B cell (primary cell): ENCODE measurements around the gene SLC2A2. TPM values are rescaled to one million over a fixed set of nuclear protein-coding genes. Genes with fewer than 3 reads are reported as not detected.

Experiments used
- ATAC-seq: fragments of 200-7000 bp; cut with Tn5 transposase; one replicate; pipeline ENCODE4 v1.10.0; 2021; ENCODE audit warnings: low read depth, mild to moderate bottlenecking, moderate number of reproducible peaks, moderate library complexity
- CTCF ChIA-PET: fragments of 350-600 bp; sonication (Branson Sonifier 250); formaldehyde crosslinking; loops from one replicate; lab custom pipeline; 2021; ENCODE audit warnings: antibody characterized with exemption, inconsistent platforms; lab: Charles Lee
- POLR2A ChIA-PET: fragments of 350-600 bp; sonication (Branson Sonifier 250); formaldehyde crosslinking; loops from one replicate; lab custom pipeline; 2021; ENCODE audit warnings: antibody characterized with exemption; lab: Charles Lee
- DNase-seq: peaks from one replicate; pipeline ENCODE4 v3.0.0; 2013
- H2AFZ ChIP-seq: 2 replicates; pipeline ENCODE4 v1.6.1; 2012; ENCODE audit warnings: mild to moderate bottlenecking, low read depth, low read length; ENCODE audit not compliant: insufficient read depth, poor library complexity, severe bottlenecking
- H3K27ac ChIP-seq, 2 donors: 1 replicate in 1 of 2; 2 replicates in 1 of 2; pipeline ENCODE4 v1.5.1; 2012 to 2013; ENCODE audit warnings: low read length in 2 of 2, mild to moderate bottlenecking in 2 of 2, moderate library complexity in 1 of 2
- H3K27me3 ChIP-seq, 4 experiments: fragments of 200-600 bp in 1 of 4; sonication (generic) in 1 of 4; replicated peaks in 1 of 4; 1 replicate in 2 of 4; 2 replicates in 2 of 4; pipeline versions ENCODE4 v1.6.1 to v1.7.0; 2013 to 2016; ENCODE audit warnings: low read length in 3 of 4, mild to moderate bottlenecking in 2 of 4, mixed read lengths in 1 of 4, moderate library complexity in 1 of 4; ENCODE audit not compliant: insufficient read depth in 4 of 4, control insufficient read depth in 3 of 4; ENCODE audit errors: control extremely low read depth in 1 of 4
- H3K36me3 ChIP-seq, 2 experiments: replicated peaks in 1 of 2; 1 replicate in 1 of 2; 2 replicates in 1 of 2; pipeline versions ENCODE4 v1.6.1 to v1.7.1; 2013; ENCODE audit warnings: low read length in 1 of 2; ENCODE audit not compliant: insufficient read depth in 2 of 2, control insufficient read depth in 1 of 2; ENCODE audit errors: control extremely low read depth in 1 of 2, extremely low read depth in 1 of 2
- H3K4me1 ChIP-seq, 2 donors: fragments of 200-600 bp in 1 of 2; sonication (generic) in 1 of 2; 1 replicate in 1 of 2; 2 replicates in 1 of 2; pipeline versions ENCODE4 v1.5.1 to v1.6.1; 2013 to 2017; ENCODE audit warnings: low read length in 2 of 2; ENCODE audit not compliant: control insufficient read depth in 2 of 2, insufficient read depth in 2 of 2
- H3K4me2 ChIP-seq: replicated peaks from 2 replicates; pipeline ENCODE3; 2012; ENCODE audit warnings: mild to moderate bottlenecking, low read depth, low read length; ENCODE audit not compliant: poor library complexity, severe bottlenecking
- H3K4me3 ChIP-seq, 5 experiments: fragments of 200-600 bp in 1 of 5; sonication (generic) in 1 of 5; 1 replicate in 3 of 5; 2 replicates in 2 of 5; pipeline versions ENCODE4 v1.5.1 to v1.7.0; 2011 to 2016; ENCODE audit warnings: low read length in 4 of 5, mild to moderate bottlenecking in 4 of 5, low read depth in 2 of 5, control low read depth in 1 of 5, moderate library complexity in 1 of 5; ENCODE audit not compliant: insufficient read depth in 1 of 5; ENCODE audit errors: control extremely low read depth in 1 of 5, extremely low read depth in 1 of 5
- H3K79me2 ChIP-seq: fragments of 200-600 bp; sonication (generic); one replicate; pipeline ENCODE4 v1.6.0; 2016; ENCODE audit warnings: low read length; ENCODE audit not compliant: control insufficient read depth, insufficient read depth
- H3K9ac ChIP-seq: fragments of 200-600 bp; sonication (generic); 2 replicates; pipeline ENCODE4 v1.6.1; 2017; ENCODE audit warnings: mild to moderate bottlenecking, low read length, moderate library complexity
- H3K9me3 ChIP-seq, 3 donors: one replicate each; pipeline versions ENCODE4 v1.6.1 to v1.7.1; 2013; ENCODE audit warnings: low read length in 2 of 3; ENCODE audit not compliant: control insufficient read depth in 2 of 3, insufficient read depth in 1 of 3; ENCODE audit errors: control extremely low read depth in 1 of 3
- H4K20me1 ChIP-seq: 2 replicates; pipeline ENCODE4 v1.6.0; 2012; ENCODE audit warnings: mild to moderate bottlenecking, low read length; ENCODE audit not compliant: insufficient read depth, control insufficient read depth, poor library complexity, severe bottlenecking
- H3K27ac Mint-ChIP-seq: one replicate; pipeline ENCODE4 v1.8.0; 2021; ENCODE audit warnings: mixed read lengths
- H3K27me3 Mint-ChIP-seq: one replicate; pipeline ENCODE4 v1.8.0; 2021; ENCODE audit warnings: mixed read lengths
- H3K4me1 Mint-ChIP-seq: one replicate; pipeline ENCODE4 v1.8.0; 2021; ENCODE audit warnings: mixed read lengths
- H3K4me3 Mint-ChIP-seq: one replicate; pipeline ENCODE4 v1.8.0; 2021; ENCODE audit warnings: mixed read lengths
- H3K9me3 Mint-ChIP-seq: one replicate; pipeline ENCODE4 v1.8.0; 2022; ENCODE audit warnings: mixed read lengths; ENCODE audit not compliant: insufficient read depth
- EZH2 ChIP-seq: IDR thresholded peaks from 2 replicates; pipeline ENCODE4 v1.6.1; 2012; ENCODE audit warnings: borderline replicate concordance, low read depth, mild to moderate bottlenecking, moderate library complexity, low read length; ENCODE audit not compliant: insufficient read depth, poor library complexity, severe bottlenecking
- WGBS: methylation state at CpG from one replicate; pipeline ENCODE4 v1.1.5; 2013; ENCODE audit warnings: missing lambda C conversion rate; ENCODE audit not compliant: insufficient coverage; 5-methylcytosine and 5-hydroxymethylcytosine counted together
- intact Hi-C: fragments of 100-400 bp; cut with micrococcal nuclease; formaldehyde crosslinking; loops from one replicate; pipeline ENCODE4 v1.10.0; 2022
- polyA plus RNA-seq: library from polyadenylated mRNA; depleted of rRNA; stranded (reverse); fragments of >200 nt; gene quantifications from 2 replicates; pipeline ENCODE4 v1.2.3, GENCODE V29; 2012
- total RNA-seq, 2 donors: library from RNA; stranded (reverse); fragments of 120-200 nt in 1 of 2; gene quantifications; 1 replicate in 1 of 2; 2 replicates in 1 of 2; pipeline versions ENCODE4 v1.2.3 to v1.2.4, GENCODE V29; 2013 to 2022
- TF ChIP-seq, protein P1 (sequence below): fragments of 200-600 bp; IDR thresholded peaks from one replicate; pipeline ENCODE4 v1.8.0; 2022; ENCODE audit warnings: antibody characterized with exemption, mild to moderate bottlenecking

The SLC2A2 gene
- total and polyA plus RNA-seq, 2 donors (not counting 1 experiment from before 2014, with no cell fraction given): not detected

DNA sequence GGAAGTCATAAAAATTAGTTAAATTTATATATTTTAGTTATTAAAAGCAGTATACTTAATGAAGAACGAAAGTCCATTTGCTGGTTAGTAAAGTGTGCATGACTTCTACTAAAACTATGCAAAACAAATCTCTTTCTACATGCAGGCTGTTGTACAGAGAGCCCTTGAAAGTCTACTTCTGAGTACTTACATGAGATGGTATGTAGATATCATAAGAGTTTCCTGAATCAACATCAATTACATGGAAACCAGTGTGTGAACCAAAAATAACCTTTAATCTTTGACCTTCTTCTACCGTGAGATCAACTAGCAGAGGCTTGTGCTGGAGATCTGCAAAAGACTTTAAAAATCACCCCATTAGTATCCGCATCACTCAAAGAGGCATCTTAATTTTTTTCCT lies 42.1 kb upstream of the SLC2A2 start:
- no CpG with 5 or more reads among the region's 3 CpGs for WGBS
- TF ChIP-seq, protein P1, sequence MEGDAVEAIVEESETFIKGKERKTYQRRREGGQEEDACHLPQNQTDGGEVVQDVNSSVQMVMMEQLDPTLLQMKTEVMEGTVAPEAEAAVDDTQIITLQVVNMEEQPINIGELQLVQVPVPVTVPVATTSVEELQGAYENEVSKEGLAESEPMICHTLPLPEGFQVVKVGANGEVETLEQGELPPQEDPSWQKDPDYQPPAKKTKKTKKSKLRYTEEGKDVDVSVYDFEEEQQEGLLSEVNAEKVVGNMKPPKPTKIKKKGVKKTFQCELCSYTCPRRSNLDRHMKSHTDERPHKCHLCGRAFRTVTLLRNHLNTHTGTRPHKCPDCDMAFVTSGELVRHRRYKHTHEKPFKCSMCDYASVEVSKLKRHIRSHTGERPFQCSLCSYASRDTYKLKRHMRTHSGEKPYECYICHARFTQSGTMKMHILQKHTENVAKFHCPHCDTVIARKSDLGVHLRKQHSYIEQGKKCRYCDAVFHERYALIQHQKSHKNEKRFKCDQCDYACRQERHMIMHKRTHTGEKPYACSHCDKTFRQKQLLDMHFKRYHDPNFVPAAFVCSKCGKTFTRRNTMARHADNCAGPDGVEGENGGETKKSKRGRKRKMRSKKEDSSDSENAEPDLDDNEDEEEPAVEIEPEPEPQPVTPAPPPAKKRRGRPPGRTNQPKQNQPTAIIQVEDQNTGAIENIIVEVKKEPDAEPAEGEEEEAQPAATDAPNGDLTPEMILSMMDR: no peak
- TF ChIP-seq EZH2: no peak

DNA sequence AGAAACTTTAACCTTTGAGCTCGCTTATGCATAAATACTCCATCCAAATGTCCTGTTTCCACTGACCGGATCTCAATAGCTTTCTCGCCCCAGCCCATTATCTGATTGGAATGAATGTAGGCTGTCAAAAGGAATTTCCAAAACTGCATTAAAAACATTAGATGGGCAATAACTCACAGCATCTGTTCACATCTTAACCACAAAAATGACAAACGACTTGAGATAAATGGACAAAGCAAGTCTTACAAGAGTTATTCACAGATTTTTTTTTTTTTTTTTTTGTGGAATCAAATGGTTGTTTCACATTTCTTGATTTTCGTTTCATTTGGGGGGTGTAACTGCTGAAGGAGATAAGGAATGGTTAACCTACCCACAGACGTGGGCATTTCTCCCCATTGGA lies 39.7 kb upstream of the SLC2A2 start:
- Mint-ChIP-seq H3K27ac (no peak overlapping the region), H3K4me1 (no peaks in the 10 kb centered on the region), H3K4me3 (no peak overlapping the region), H3K9me3 (no peaks in the 10 kb centered on the region), H3K27me3 (no peaks in the 10 kb centered on the region)
- no peak overlapping the region for H2AFZ ChIP-seq
- no peak overlapping the region for H3K4me2 ChIP-seq
- ATAC-seq (no peak), DNase-seq (no peak)
- no peak overlapping the region for H3K9ac ChIP-seq
- WGBS: no CpG with 5 or more reads among the region's 6 CpGs
- H3K36me3 ChIP-seq: no peaks in the 10 kb centered on the region
- no peaks in the 10 kb centered on the region for H3K79me2 ChIP-seq
- ChIA-PET POLR2A (no interaction called here), CTCF (interaction anchor here (1.0 kb wide), 1 partner anchor 16 kb away, joined by 4 read pairs; no protein-coding TSS in a partner anchor)
- intact Hi-C loops: no loop called here
- H3K4me1 ChIP-seq: no peaks in the 10 kb centered on the region
- no peak overlapping the region for H3K4me3 ChIP-seq
- no peaks in the 10 kb centered on the region for H3K9me3 ChIP-seq
- no peaks in the 10 kb centered on the region for H4K20me1 ChIP-seq
- no peak for TF ChIP-seq EZH2
- TF ChIP-seq, protein P1: no peak
- no peaks in the 10 kb centered on the region for H3K27me3 ChIP-seq
- H3K27ac ChIP-seq: no peak overlapping the region

More for the DNA sequence above, 42.1 kb upstream of the SLC2A2 start:
- intact Hi-C loops: no loop called here
- H3K4me2 ChIP-seq: no peak overlapping the region
- ATAC-seq (no peak), DNase-seq (no peak)
- no peak overlapping the region for H3K9ac ChIP-seq
- no peaks in the 10 kb centered on the region for H3K9me3 Mint-ChIP-seq
- H3K27ac ChIP-seq: no peak overlapping the region
- no peak overlapping the region for H3K4me3 ChIP-seq
- CTCF ChIA-PET: no interaction called here
- H3K4me1 ChIP-seq: no peaks in the 10 kb centered on the region
- H3K27me3 Mint-ChIP-seq: no peaks in the 10 kb centered on the region
- no peaks in the 10 kb centered on the region for H3K79me2 ChIP-seq
- H3K4me1 Mint-ChIP-seq: no peaks in the 10 kb centered on the region
- H3K27ac Mint-ChIP-seq: no peak overlapping the region
- no peak overlapping the region for H2AFZ ChIP-seq
- POLR2A ChIA-PET: no interaction called here
- no peaks in the 10 kb centered on the region for H3K27me3 ChIP-seq
- no peaks in the 10 kb centered on the region for H4K20me1 ChIP-seq
- no peak overlapping the region for H3K4me3 Mint-ChIP-seq
- no peaks in the 10 kb centered on the region for H3K36me3 ChIP-seq
- H3K9me3 ChIP-seq: no peaks in the 10 kb centered on the region
